Measurements from ENCODE around the gene KCNMA1.

DNA sequence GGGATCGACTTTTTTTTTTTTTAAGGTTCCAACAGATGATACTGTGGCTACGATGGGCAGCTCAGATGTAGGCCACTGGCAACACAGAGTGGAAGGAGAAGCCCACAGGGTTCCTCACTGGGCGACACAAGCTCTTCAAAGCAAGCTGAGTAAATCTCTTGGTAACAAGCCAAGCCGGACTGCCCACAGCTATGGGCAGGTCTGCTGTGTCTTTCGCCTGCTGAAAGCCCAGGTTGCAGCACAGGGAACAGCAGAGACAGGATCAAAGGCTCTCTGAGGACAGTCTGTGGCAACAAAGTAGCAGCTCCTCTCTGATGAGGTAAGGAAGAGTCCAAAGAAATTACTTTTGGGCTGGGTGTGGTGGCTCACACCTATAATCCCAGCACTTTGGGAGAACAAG lies 83.6 kb downstream of the KCNMA1 start:
- TF ChIP-seq, protein P1, sequence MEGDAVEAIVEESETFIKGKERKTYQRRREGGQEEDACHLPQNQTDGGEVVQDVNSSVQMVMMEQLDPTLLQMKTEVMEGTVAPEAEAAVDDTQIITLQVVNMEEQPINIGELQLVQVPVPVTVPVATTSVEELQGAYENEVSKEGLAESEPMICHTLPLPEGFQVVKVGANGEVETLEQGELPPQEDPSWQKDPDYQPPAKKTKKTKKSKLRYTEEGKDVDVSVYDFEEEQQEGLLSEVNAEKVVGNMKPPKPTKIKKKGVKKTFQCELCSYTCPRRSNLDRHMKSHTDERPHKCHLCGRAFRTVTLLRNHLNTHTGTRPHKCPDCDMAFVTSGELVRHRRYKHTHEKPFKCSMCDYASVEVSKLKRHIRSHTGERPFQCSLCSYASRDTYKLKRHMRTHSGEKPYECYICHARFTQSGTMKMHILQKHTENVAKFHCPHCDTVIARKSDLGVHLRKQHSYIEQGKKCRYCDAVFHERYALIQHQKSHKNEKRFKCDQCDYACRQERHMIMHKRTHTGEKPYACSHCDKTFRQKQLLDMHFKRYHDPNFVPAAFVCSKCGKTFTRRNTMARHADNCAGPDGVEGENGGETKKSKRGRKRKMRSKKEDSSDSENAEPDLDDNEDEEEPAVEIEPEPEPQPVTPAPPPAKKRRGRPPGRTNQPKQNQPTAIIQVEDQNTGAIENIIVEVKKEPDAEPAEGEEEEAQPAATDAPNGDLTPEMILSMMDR (IDR thresholded peaks at IDR 0.05; ENCODE audit: poor library complexity, severe bottlenecking) = no peak
- TF ChIP-seq, protein P2, sequence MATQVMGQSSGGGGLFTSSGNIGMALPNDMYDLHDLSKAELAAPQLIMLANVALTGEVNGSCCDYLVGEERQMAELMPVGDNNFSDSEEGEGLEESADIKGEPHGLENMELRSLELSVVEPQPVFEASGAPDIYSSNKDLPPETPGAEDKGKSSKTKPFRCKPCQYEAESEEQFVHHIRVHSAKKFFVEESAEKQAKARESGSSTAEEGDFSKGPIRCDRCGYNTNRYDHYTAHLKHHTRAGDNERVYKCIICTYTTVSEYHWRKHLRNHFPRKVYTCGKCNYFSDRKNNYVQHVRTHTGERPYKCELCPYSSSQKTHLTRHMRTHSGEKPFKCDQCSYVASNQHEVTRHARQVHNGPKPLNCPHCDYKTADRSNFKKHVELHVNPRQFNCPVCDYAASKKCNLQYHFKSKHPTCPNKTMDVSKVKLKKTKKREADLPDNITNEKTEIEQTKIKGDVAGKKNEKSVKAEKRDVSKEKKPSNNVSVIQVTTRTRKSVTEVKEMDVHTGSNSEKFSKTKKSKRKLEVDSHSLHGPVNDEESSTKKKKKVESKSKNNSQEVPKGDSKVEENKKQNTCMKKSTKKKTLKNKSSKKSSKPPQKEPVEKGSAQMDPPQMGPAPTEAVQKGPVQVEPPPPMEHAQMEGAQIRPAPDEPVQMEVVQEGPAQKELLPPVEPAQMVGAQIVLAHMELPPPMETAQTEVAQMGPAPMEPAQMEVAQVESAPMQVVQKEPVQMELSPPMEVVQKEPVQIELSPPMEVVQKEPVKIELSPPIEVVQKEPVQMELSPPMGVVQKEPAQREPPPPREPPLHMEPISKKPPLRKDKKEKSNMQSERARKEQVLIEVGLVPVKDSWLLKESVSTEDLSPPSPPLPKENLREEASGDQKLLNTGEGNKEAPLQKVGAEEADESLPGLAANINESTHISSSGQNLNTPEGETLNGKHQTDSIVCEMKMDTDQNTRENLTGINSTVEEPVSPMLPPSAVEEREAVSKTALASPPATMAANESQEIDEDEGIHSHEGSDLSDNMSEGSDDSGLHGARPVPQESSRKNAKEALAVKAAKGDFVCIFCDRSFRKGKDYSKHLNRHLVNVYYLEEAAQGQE (IDR thresholded peaks at IDR 0.05; ENCODE audit: borderline replicate concordance) = no peak
- TF ChIP-seq RAD21 (conservative IDR thresholded peaks at IDR 0.05) (no peak), EZH2 (IDR thresholded peaks at IDR 0.05; ENCODE audit: borderline replicate concordance, insufficient read depth, low read length, poor library complexity, severe bottlenecking) (no peak), MXI1 (conservative IDR thresholded peaks at IDR 0.05; ENCODE audit: poor library complexity, severe bottlenecking) (no peak), POLR2AphosphoS5 (IDR thresholded peaks at IDR 0.05) (no peak), EP300 (conservative IDR thresholded peaks at IDR 0.05; ENCODE audit: poor library complexity, severe bottlenecking) (no peak), TAF1 (IDR thresholded peaks at IDR 0.05; ENCODE audit: low read depth) (no peak)

Data from neural cell (in vitro differentiated cells).